ENCODE data around the gene TRPC4AP. TPM values are rescaled to one million over a fixed set of nuclear protein-coding genes. Genes with fewer than 3 reads are reported as not detected.

The TRPC4AP gene
- total RNA-seq, 1 experiment from 2014 or later: 48.6 TPM

DNA sequence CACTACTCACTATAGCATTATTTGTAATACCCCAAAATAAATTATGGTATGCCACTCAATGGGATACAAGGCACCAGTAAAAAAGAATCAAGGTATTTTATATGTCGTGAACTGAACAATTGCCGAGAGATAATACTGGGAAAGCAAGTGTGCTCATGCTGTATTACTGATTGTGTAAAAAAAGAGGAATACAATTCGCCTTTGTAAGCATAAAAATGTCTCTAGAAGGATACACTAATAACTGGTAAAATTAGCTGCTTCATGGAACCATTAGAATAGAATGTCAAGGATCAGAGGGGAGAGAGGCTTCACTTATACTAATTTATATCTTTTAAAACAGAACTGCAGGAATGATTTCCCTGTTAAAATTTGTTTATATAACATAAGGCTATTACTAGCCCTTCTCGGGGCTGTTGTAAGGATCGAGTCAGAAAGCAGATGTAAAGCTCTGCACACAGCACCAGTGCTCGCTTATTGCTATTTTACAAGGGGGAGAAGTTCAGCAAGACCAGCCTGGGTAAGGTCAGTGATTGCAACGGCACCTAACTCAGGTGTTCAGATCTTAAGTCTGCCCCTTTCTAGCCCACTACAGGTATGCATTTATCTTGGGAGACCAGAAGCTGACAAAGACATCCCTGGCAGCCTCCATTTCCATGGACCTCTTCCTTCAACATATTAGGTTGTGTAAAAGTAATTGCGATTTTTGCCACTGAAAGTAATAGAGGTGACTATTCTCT is 75.3 kb downstream of the TRPC4AP start:
- Histone ChIP-seq H3K4me2 (ENCODE audit: low read length) (no peak overlapping the region), H3K9me2 (ENCODE audit: insufficient read depth) (no peaks in the 10 kb centered on the region), H3K27me3 (ENCODE audit: insufficient read depth, low read length) (no peaks in the 10 kb centered on the region), H2AFZ (ENCODE audit: low read depth, low read length, poor library complexity, severe bottlenecking) (no peak overlapping the region), H3K9ac (ENCODE audit: low read length) (no peak overlapping the region), H3K4me1 (ENCODE audit: control insufficient read depth in 1 of 2, insufficient read depth in 2 of 2, low read length in 2 of 2) (no peaks in the 10 kb centered on the region), H3K36me3 (ENCODE audit: control insufficient read depth in 1 of 2, insufficient read depth in 2 of 2, low read length in 2 of 2) (peaks cover 17 to 31% of the 10 kb centered on the region in 2 experiments), H4K20me1 (ENCODE audit: insufficient read depth) (no peaks in the 10 kb centered on the region), H3K79me2 (ENCODE audit: insufficient read depth, low read length) (no peaks in the 10 kb centered on the region), H3K4me3 (replicated peaks in 1 of 2; ENCODE audit: low read depth in 1 of 2, low read length in 2 of 2) (no peak overlapping the region), H3K9me3 (ENCODE audit: control insufficient read depth in 1 of 2, insufficient read depth in 1 of 2, low read depth in 1 of 2, low read length in 2 of 2) (no peaks in the 10 kb centered on the region), H3K27ac (ENCODE audit: low read depth, low read length) (no peak overlapping the region)
- CTCF ChIA-PET: no interaction called here
- DNase-seq (ENCODE audit: low read depth, low spot score) (no peak), ATAC-seq (no peak)
- no peak for TF ChIP-seq SP1 (IDR thresholded peaks at IDR 0.05; ENCODE audit: low read depth)
- TF ChIP-seq MAX (IDR thresholded peaks at IDR 0.05): no peak
- TF ChIP-seq, protein P1, sequence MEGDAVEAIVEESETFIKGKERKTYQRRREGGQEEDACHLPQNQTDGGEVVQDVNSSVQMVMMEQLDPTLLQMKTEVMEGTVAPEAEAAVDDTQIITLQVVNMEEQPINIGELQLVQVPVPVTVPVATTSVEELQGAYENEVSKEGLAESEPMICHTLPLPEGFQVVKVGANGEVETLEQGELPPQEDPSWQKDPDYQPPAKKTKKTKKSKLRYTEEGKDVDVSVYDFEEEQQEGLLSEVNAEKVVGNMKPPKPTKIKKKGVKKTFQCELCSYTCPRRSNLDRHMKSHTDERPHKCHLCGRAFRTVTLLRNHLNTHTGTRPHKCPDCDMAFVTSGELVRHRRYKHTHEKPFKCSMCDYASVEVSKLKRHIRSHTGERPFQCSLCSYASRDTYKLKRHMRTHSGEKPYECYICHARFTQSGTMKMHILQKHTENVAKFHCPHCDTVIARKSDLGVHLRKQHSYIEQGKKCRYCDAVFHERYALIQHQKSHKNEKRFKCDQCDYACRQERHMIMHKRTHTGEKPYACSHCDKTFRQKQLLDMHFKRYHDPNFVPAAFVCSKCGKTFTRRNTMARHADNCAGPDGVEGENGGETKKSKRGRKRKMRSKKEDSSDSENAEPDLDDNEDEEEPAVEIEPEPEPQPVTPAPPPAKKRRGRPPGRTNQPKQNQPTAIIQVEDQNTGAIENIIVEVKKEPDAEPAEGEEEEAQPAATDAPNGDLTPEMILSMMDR (IDR thresholded peaks at IDR 0.05 in 2 of 3, conservative IDR thresholded peaks at IDR 0.05 in 1 of 3; ENCODE audit: borderline replicate concordance in 1 of 3, insufficient read depth in 1 of 3, low read depth in 2 of 3, low read length in 2 of 3): no peak
- TF ChIP-seq YY1 (IDR thresholded peaks at IDR 0.05; ENCODE audit: extremely low read depth, insufficient replicate concordance, low read depth, low read length): no peak
- TF ChIP-seq ZFX (IDR thresholded peaks at IDR 0.05): no peak
- intact Hi-C loops (cut with micrococcal nuclease): no loop called here
- POLR2A ChIA-PET: no interaction called here
- RAD21 ChIA-PET (ENCODE audit: low non-redundant PET in 1 of 2, low total read pairs in 2 of 2, uncharacterized antibody in 2 of 2, unreplicated experiment in 2 of 2): no interaction called here
- BruUV-seq (replicated peaks): no TSS peak

- Histone ChIP-seq H3K27ac (ENCODE audit: low read depth, low read length) (no peak overlapping the region), H2AFZ (ENCODE audit: low read depth, low read length, poor library complexity, severe bottlenecking) (no peak overlapping the region), H3K9ac (ENCODE audit: low read length) (no peak overlapping the region), H3K36me3 (ENCODE audit: control insufficient read depth in 1 of 2, insufficient read depth in 2 of 2, low read length in 2 of 2) (peaks cover 27 to 37% of the 10 kb centered on the region in 2 experiments), H3K9me2 (ENCODE audit: insufficient read depth) (no peaks in the 10 kb centered on the region), H3K27me3 (ENCODE audit: insufficient read depth, low read length) (no peaks in the 10 kb centered on the region), H4K20me1 (ENCODE audit: insufficient read depth) (no peaks in the 10 kb centered on the region), H3K79me2 (ENCODE audit: insufficient read depth, low read length) (no peaks in the 10 kb centered on the region), H3K4me3 (replicated peaks in 1 of 2; ENCODE audit: low read depth in 1 of 2, low read length in 2 of 2) (no peak overlapping the region), H3K9me3 (ENCODE audit: control insufficient read depth in 1 of 2, insufficient read depth in 1 of 2, low read depth in 1 of 2, low read length in 2 of 2) (no peaks in the 10 kb centered on the region), H3K4me1 (ENCODE audit: control insufficient read depth in 1 of 2, insufficient read depth in 2 of 2, low read length in 2 of 2) (no peaks in the 10 kb centered on the region), H3K4me2 (ENCODE audit: low read length) (no peak overlapping the region)
- no peak for ATAC-seq
- ChIA-PET RAD21 (ENCODE audit: low non-redundant PET in 1 of 2, low total read pairs in 2 of 2, uncharacterized antibody in 2 of 2, unreplicated experiment in 2 of 2) (no interaction called here), POLR2A (no interaction called here), CTCF (no interaction called here)
- no peak for DNase-seq (ENCODE audit: low read depth, low spot score)
- BruUV-seq (replicated peaks): no TSS peak
- 0 out of 2 replicates have a peak, but pooled peaks have one; percentile 14 for TF ChIP-seq ZFX (IDR thresholded peaks at IDR 0.05)
- no peak for TF ChIP-seq SIN3A (IDR thresholded peaks at IDR 0.05; ENCODE audit: low read depth)
- TF ChIP-seq EZH2phosphoT487 (IDR thresholded peaks at IDR 0.05; ENCODE audit: borderline replicate concordance): no peak
- TF ChIP-seq EZH2 (IDR thresholded peaks at IDR 0.05): no peak
- TF ChIP-seq ELF1 (IDR thresholded peaks at IDR 0.05; ENCODE audit: borderline replicate concordance, low read depth): no peak
- intact Hi-C loops (cut with micrococcal nuclease): no loop called here
These were observed 76.8 kb downstream of the TRPC4AP start for GRCh38 chr20:35015863-35016193.
